Neural progenitor cell (in vitro differentiated cells): Measurements from ENCODE around the gene SERPINB10.

Experiments used
- CTCF ChIP-seq: fragments of 200-600 bp; sonication (generic); IDR thresholded peaks from 2 replicates; pipeline ENCODE4 v1.5.1; 2017; ENCODE audit warnings: antibody characterized with exemption, mild to moderate bottlenecking
- EZH2 ChIP-seq: fragments of 200-600 bp; sonication (generic); IDR thresholded peaks from 2 replicates; pipeline ENCODE4 v1.6.1; 2017; ENCODE audit warnings: antibody characterized with exemption, mild to moderate bottlenecking, moderate library complexity

GRCh38 chr18:63936156-63936931 is 28.6 kb downstream of the SERPINB10 start:
- TF ChIP-seq EZH2 (peak; percentile 52), CTCF (peak; percentile 77)
